NCI-H1105 (cell line): ENCODE results near the gene NUTM2B.
"Not testable (repeated sequence)": the region's sequence is repeated elsewhere in the genome, so short reads cannot be mapped to it uniquely, and the experiment has no call there.

Experiments
- DNase-seq: peaks from one replicate; lab custom pipeline; 2025; lab: John Stamatoyannopoulos, UW

NUTM2B gene

GRCh38 chr10:79726620-79727019 lies 23.6 kb downstream of the NUTM2B start:
- not testable (repeated sequence) for DNase-seq

- DNase-seq = not testable (repeated sequence)
Observed at GRCh38 chr10:79744844-79745243, 41.8 kb downstream of the NUTM2B start.

- not testable (repeated sequence) for DNase-seq
Observed at GRCh38 chr10:79748510-79748909, 45.5 kb downstream of the NUTM2B start.

GRCh38 chr10:79753601-79754000 lies 50.6 kb downstream of the NUTM2B start:
- DNase-seq = not testable (repeated sequence)

- DNase-seq = not testable (repeated sequence)
Observed at GRCh38 chr10:79758297-79758993, 55.4 kb downstream of the NUTM2B start.
